SH-SY5Y (cell line): ENCODE measurements around the gene OTOS.

Experiments used
- GATA2 ChIP-seq: IDR thresholded peaks from 2 replicates; pipeline ENCODE4 v1.6.1; 2011; ENCODE audit warnings: mild to moderate bottlenecking, low read depth, low read length
- GATA3 ChIP-seq: IDR thresholded peaks from 2 replicates; pipeline ENCODE4 v1.6.1; 2011; ENCODE audit warnings: low read depth, mild to moderate bottlenecking, low read length, moderate library complexity

DNA sequence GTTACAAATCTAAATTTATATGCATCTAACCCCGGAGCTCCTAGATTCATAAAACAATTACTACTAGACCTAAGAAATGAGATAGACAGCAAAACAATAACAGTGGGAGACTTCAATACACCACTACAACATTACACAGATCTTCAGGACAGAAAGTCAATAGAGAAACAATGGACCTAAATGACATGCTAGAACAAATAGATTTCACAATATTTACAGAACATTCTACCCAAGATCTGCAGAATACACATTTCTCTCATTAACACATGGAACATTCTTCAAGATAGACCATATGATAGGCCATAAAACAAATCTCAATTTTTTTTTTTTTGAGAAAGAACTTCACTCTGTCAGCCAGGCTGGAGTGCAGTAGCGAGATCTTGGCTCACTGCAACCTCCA lies 42.1 kb downstream of the OTOS start:
- TF ChIP-seq GATA2 (no peak), GATA3 (no peak)
